Gastroesophageal sphincter (tissue), 4 donors: ENCODE results near the gene CARNS1. TPM values are rescaled to one million over a fixed set of nuclear protein-coding genes. Genes with fewer than 3 reads are reported as not detected.

Experiments used
- ATAC-seq: fragments of 150-250 bp; one replicate; pipeline ENCODE4 v1.9.1; 2016; ENCODE audit warnings: mild to moderate bottlenecking, moderate library complexity
- H3K27ac ChIP-seq, 4 donors: fragments of 200-600 bp; sonication (generic) in 3 of 4; 1 replicate in 3 of 4; 2 replicates in 1 of 4; pipeline ENCODE4 v1.5.1; 2016 to 2019
- H3K27me3 ChIP-seq: fragments of 200-600 bp; sonication (generic); one replicate; pipeline ENCODE4 v1.5.1; 2019
- H3K36me3 ChIP-seq, 2 donors: fragments of 200-600 bp; sonication (generic); one replicate each; pipeline ENCODE4 v1.5.1; 2019; ENCODE audit warnings: control low read depth in 1 of 2
- H3K4me1 ChIP-seq, 3 donors: fragments of 200-600 bp; sonication (generic); 1 replicate in 2 of 3; 2 replicates in 1 of 3; pipeline ENCODE4 v1.5.1; 2016 to 2019; ENCODE audit warnings: control low read depth in 2 of 3
- H3K4me3 ChIP-seq, 2 donors: fragments of 200-600 bp; sonication (generic); one replicate each; pipeline ENCODE4 v1.5.1; 2019; ENCODE audit warnings: mild to moderate bottlenecking in 1 of 2, moderate library complexity in 1 of 2
- H3K9me3 ChIP-seq, 3 donors: fragments of 200-600 bp; sonication (generic); one replicate each; pipeline ENCODE4 v1.5.1; 2017 to 2019; ENCODE audit warnings: control low read depth in 2 of 3
- EP300 ChIP-seq: sonication (generic); formaldehyde crosslinking; IDR thresholded peaks from one replicate; pipeline ENCODE4 v1.6.1; 2017; ENCODE audit warnings: antibody characterized with exemption, mild to moderate bottlenecking
- POLR2A ChIP-seq, 2 donors: fragments of 450-650 bp; IDR thresholded peaks; one replicate each; pipeline ENCODE4 v1.6.1; 2017; ENCODE audit warnings: antibody characterized with exemption in 2 of 2, mild to moderate bottlenecking in 2 of 2, moderate library complexity in 1 of 2
- POLR2AphosphoS5 ChIP-seq: sonication (generic); formaldehyde crosslinking; IDR thresholded peaks from one replicate; pipeline ENCODE4 v1.6.1; 2017; ENCODE audit warnings: antibody characterized with exemption
- WGBS, 2 donors: methylation state at CpG; one replicate each; pipeline ENCODE4 v1.1.5; 2018; ENCODE audit warnings: low coverage in 1 of 2; 5-methylcytosine and 5-hydroxymethylcytosine counted together
- total RNA-seq, 4 donors: library from RNA; depleted of rRNA; stranded (reverse); fragments of >200 nt; gene quantifications; one replicate each; pipeline ENCODE4 v1.1.0, GENCODE V29; 2016
- TF ChIP-seq, protein P1 (sequence below), 4 experiments: fragments of 200-600 bp in 2 of 4; fragments of 450-650 bp in 2 of 4; sonication (generic) in 1 of 4; IDR thresholded peaks; one replicate each; pipeline ENCODE4 v1.5.1; 2017 to 2019; ENCODE audit warnings: antibody characterized with exemption in 4 of 4, mild to moderate bottlenecking in 2 of 4, moderate library complexity in 2 of 4

The CARNS1 gene
- total RNA-seq, 4 donors from 2014 or later, result 0.73 to 3.3 (median 1.6) TPM

GRCh38 chr11:67369801-67370284, 45.6 kb upstream of the CARNS1 start:
- 28 to 29% methylated on average over 4 to 7 of the region's 12 CpGs for WGBS, 2 donors
- H3K9me3 ChIP-seq, result no peaks in the 10 kb centered on the region

DNA sequence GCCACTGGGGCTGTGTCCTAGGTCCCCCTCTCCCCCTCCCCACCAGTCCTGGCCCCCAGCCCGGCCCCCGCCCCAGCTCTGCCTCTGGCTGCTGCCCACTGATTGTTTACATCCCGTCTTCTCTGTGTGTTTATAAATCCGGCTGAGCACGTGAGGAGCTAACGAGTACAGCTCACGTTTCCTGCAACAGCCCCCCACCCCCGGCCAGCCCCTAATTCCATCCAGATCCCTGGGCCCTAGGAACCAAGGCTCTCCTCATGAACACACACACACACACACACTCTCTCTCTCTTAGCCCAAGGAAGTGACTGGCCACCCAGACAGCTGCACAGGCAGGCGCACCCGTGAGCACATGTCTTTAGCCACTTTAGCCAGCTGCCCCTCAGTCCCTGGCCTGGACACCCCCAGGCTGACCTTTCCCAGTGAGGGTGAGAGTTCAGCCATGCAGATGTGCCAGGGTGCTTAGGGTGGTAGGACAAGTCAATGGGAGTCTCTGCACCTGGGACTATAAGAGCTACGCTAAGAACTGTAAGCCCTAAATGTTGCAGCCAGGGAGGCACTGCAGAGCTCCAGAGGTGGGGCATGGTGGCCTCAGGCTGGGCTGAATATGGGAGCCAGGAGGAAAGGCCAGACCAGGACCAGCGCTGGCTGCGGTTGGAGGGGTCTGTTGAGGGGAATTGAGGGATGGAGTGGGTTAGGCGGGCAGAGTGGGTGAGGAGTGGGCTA, 45.0 kb upstream of the CARNS1 start:
- TF ChIP-seq EP300, result no peak
- TF ChIP-seq POLR2AphosphoS5, result peak; percentile 61
- 83 to 92% methylated on average over 2 to 3 of the region's 14 CpGs for WGBS, 2 donors
- H3K27me3 ChIP-seq, result no peaks in the 10 kb centered on the region
- H3K27ac ChIP-seq, result peak overlapping the region; percentile 76 to 99 (median 93)
- no peaks in the 10 kb centered on the region for H3K9me3 ChIP-seq
- peaks cover 5 to 91% (median 67%) of the 10 kb centered on the region in 3 donors for H3K4me1 ChIP-seq
- ATAC-seq, result no peak
- H3K4me3 ChIP-seq, result peak overlapping the region in 1 of 2 donors; percentile 94
- peaks cover 0 to under 1% of the 10 kb centered on the region in 2 donors for H3K36me3 ChIP-seq

More at GRCh38 chr11:67369801-67370284, 45.6 kb upstream of the CARNS1 start:
- ATAC-seq, result no peak
- no peak for TF ChIP-seq EP300
- TF ChIP-seq POLR2A (IDR thresholded peaks at IDR 0.05), result no peak
- TF ChIP-seq, protein P1, sequence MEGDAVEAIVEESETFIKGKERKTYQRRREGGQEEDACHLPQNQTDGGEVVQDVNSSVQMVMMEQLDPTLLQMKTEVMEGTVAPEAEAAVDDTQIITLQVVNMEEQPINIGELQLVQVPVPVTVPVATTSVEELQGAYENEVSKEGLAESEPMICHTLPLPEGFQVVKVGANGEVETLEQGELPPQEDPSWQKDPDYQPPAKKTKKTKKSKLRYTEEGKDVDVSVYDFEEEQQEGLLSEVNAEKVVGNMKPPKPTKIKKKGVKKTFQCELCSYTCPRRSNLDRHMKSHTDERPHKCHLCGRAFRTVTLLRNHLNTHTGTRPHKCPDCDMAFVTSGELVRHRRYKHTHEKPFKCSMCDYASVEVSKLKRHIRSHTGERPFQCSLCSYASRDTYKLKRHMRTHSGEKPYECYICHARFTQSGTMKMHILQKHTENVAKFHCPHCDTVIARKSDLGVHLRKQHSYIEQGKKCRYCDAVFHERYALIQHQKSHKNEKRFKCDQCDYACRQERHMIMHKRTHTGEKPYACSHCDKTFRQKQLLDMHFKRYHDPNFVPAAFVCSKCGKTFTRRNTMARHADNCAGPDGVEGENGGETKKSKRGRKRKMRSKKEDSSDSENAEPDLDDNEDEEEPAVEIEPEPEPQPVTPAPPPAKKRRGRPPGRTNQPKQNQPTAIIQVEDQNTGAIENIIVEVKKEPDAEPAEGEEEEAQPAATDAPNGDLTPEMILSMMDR (IDR thresholded peaks at IDR 0.05), result no peak
- peak; percentile 86 for TF ChIP-seq POLR2AphosphoS5
- H3K27me3 ChIP-seq, result no peaks in the 10 kb centered on the region
- peaks cover 5 to 91% (median 64%) of the 10 kb centered on the region in 3 donors for H3K4me1 ChIP-seq
- peaks cover 0 to 8% of the 10 kb centered on the region in 2 donors for H3K36me3 ChIP-seq
- peak overlapping the region in 1 of 2 donors; percentile 94 for H3K4me3 ChIP-seq
- peak overlapping the region; percentile 76 to 99 (median 93) for H3K27ac ChIP-seq

DNA sequence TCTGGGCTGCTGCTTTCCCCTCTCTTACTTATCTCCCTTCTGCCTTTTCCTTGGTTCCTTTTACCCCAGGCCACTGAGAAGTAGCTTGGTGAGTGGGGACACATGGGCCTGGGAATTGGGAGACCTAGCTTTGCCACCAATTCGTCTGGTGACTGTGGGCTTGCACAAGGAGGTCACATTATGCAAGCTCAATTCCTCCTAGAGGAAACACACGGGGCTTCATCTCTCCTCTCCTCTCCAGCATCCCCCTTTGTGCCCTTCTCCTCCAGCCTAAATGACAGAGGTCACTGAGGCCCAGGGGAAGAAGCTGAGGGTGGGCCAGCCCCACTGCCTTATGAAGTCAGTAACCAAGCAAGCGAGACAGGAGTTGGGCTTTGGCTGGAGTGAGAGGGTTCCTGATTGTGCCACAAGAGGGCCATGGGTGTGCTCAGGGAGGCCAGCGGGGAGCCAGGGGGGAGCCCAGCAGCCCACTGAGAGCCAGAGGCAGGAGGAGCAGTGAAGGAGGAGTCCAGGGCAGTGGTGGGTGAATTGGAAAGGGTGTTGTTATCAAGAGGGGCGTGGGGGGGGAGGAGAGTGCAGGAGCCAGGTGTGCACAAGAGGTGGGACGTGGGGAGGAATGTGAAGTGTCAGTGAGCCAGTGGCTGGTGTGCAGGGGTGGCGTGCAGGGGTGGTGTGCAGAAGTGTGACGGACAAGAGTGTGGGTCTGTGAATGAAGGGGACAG, 44.1 kb upstream of the CARNS1 start:
- TF ChIP-seq POLR2AphosphoS5 (no peak), EP300 (no peak), POLR2A (IDR thresholded peaks at IDR 0.05) (no peak)
- TF ChIP-seq, protein P1 (IDR thresholded peaks at IDR 0.05), result peak in 3 of 4 experiments; percentile 51 to 70 (median 68)
- Histone ChIP-seq H3K27me3 (no peaks in the 10 kb centered on the region), H3K9me3 (no peaks in the 10 kb centered on the region), H3K4me3 (peak overlapping the region in 1 of 2 donors; percentile 94), H3K36me3 (no peaks in the 10 kb centered on the region), H3K4me1 (peaks cover 5 to 90% (median 59%) of the 10 kb centered on the region in 3 donors), H3K27ac (peak overlapping the region; percentile 76 to 99 (median 93))
- no peak for ATAC-seq
- WGBS, 2 donors, result 16 to 33% methylated on average over 5 to 6 of the region's 8 CpGs

- Histone ChIP-seq H3K9me3 (no peaks in the 10 kb centered on the region), H3K4me3 (peak overlapping the region; percentile 82 to 94), H3K4me1 (peaks cover 4 to 84% (median 54%) of the 10 kb centered on the region in 3 donors), H3K27ac (peak overlapping the region; percentile 87 to 99 (median 99)), H3K27me3 (no peaks in the 10 kb centered on the region), H3K36me3 (no peaks in the 10 kb centered on the region)
- TF ChIP-seq POLR2AphosphoS5, result no peak
- TF ChIP-seq POLR2A (IDR thresholded peaks at IDR 0.05), result no peak
- TF ChIP-seq EP300, result no peak
- TF ChIP-seq, protein P1 (IDR thresholded peaks at IDR 0.05), result no peak
- ATAC-seq, result no peak
- 16% methylated on average over 5 of the region's 16 CpGs; no CpG with 5 or more reads in 1 of the 2 donors for WGBS, 2 donors
These were observed 43.6 kb upstream of the CARNS1 start for GRCh38 chr11:67371911-67372320.

DNA sequence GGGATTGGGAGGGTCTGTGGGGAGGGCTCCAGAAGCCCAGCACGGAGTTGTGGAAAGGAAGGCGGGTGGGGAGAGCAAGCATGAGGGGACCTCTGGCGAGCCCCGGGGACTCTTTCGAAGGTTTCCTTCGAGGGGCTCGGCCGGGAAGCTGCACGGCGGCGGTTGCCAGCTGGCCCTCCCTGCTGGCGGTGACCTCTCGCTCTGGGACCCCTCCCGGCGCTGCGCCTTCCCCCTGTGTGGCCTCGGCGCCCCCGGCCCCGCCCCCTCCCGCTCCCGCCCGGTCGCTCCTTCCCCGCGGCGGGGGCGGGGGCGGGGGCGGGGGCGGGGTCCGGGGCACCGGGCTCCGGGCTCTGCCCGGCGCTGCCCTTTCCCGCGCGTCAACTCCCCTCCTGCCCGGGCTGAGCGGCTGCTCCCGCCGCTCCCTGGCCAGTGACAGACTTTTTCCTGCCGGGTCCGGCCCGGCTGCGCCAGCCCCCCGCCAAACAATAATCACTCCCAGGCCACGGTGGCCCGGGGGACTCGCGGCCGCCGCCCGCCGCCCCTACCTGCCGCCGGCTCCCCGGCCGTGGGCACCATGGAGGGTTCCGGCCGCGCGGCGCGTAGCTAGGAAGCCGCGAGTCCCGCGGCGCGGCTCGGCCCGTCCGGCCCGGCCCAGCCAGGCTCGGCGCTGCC, 43.0 kb upstream of the CARNS1 start:
- Histone ChIP-seq H3K4me3 (peak overlapping the region; percentile 82 to 94), H3K9me3 (no peaks in the 10 kb centered on the region), H3K27me3 (no peaks in the 10 kb centered on the region), H3K27ac (peak overlapping the region; percentile 87 to 99 (median 99)), H3K4me1 (peaks cover 1 to 79% (median 48%) of the 10 kb centered on the region in 3 donors), H3K36me3 (no peaks in the 10 kb centered on the region)
- ATAC-seq, result peak; percentile 6
- TF ChIP-seq POLR2A (IDR thresholded peaks at IDR 0.05) (peak; percentile 53 to 63), EP300 (no peak), POLR2AphosphoS5 (peak; percentile 51)
- TF ChIP-seq, protein P1 (IDR thresholded peaks at IDR 0.05), result no peak
- WGBS, 2 donors, result no CpG with 5 or more reads among the region's 78 CpGs
